ENCODE data around the gene MTA2. TPM values are rescaled to one million over a fixed set of nuclear protein-coding genes. Genes with fewer than 3 reads are reported as not detected.

The MTA2 gene
- total RNA-seq, 4 donors from 2014 or later: 37.9 to 120 (median 78.2) TPM

DNA sequence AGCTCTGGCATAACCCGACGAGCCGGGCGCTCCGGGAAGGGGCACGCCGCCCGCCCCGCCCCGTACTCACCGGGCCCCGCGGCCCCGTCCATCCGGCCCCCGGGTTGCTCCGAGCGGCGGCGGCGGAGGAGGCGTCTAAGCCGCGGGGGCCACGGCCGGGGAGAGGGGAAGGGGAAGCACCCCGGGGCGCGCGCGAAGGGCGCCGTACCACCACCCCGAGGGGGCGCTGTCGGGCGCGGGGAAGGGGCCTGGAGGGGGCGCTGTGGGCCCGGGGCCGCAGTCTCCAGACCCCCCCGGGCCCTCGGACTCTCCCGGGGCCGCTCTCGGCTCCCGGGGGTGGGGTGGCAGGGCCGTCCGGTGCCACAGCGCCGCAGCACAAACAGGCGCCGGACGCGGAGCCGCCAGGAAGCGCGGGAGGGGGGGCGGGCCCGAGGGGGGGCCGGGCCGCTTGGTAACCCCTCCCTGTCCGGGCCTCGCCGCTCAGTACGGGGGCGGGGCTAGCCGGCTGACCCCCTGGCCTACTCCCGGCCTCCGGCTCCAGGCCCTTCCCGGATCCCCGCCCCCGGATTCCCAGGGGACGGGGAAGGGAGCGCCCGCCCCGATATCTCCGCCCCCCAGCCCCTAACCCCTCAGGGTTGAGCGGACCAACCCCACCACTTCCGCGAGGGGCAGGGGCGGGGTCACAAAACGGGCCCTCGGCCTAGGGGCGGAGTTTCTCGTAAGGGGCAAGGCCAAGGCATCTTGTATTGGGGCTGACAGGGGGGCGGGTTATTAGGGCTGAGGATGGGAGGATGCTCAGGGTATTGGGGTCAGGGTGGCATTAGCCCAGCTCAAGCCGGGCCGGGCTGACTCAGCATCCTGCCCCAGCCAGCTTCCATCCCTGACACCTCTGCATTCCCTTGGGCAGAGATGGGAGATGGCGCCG is 11.0 kb upstream of the MTA2 start, which contains the start of the genes EML3 and ROM1:
Gene EML3, minus strand, starts transcription at position 410 of the 925 bp plus-strand sequence. Its CDS starts 318 bp downstream, at position 92.
Gene ROM1, plus strand, starts transcription at position 892 of the 925 bp plus-strand sequence. Its CDS starts 25 bp downstream, at position 917.
- Histone ChIP-seq H3K9me3 (no peaks in the 10 kb centered on the region), H3K27me3 (no peaks in the 10 kb centered on the region), H3K4me1 (peaks cover 0 to 10% of the 10 kb centered on the region in 2 donors), H3K4me3 (peak within 1 kb of the TSS; percentile 44 to 97), H3K27ac (peak within 1 kb of the TSS; percentile 93 to 99), H3K36me3 (no peaks in the 10 kb centered on the region)
- DNase-seq: peak; percentile 94 to 95
- TF ChIP-seq POLR2A (IDR thresholded peaks at IDR 0.05) (peak in 1 of 2 donors; percentile 32), CTCF (IDR thresholded peaks at IDR 0.05) (peak; percentile 71 to 99 (median 86))
- intact Hi-C loops (cut with DNase I; ENCODE audit: low total_unique reads): no loop called here

DNA sequence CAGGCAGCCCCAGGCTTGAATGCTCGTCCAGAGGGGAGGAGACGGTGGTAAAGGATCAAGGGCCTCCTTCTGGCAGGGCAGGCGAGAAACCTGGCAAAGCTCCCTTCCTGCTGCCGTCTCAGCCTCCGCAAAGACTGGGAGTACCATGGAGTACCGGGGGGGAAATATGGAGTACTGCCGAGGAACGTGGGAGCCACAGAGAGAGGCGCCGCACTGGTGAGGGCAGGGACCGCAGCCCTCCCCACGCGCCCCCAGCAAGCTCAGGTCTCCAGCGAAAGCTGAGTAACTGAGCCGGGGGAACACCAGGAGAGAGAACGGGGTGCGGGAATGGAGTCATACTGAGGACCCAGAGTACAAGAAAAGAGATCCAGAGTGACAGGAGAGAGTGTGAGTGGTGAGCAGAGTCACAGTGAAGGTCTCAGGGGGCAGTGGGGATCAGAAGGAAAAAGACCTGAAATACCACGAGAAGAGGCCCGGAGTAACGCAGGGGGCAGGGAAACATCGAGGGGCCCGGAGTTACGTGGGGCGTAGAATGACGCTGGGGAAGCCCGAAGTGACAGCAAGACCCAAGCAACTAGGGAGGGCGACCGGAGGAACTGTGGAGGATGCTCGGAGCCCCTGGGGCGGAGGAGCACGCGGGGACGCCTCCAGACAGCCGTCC is 10.2 kb upstream of the MTA2 start:
- H3K4me1 ChIP-seq: peaks cover 0 to 10% of the 10 kb centered on the region in 2 donors
- no peaks in the 10 kb centered on the region for H3K36me3 ChIP-seq
- intact Hi-C loops (cut with DNase I; ENCODE audit: low total_unique reads): no loop called here
- DNase-seq: peak; percentile 74
- peak overlapping the region; percentile 44 to 97 for H3K4me3 ChIP-seq
- no peaks in the 10 kb centered on the region for H3K9me3 ChIP-seq
- TF ChIP-seq POLR2A (IDR thresholded peaks at IDR 0.05) (peak in 1 of 2 donors; percentile 9), CTCF (IDR thresholded peaks at IDR 0.05) (peak in 1 of 4 experiments; percentile 14)
- H3K27ac ChIP-seq: peak overlapping the region; percentile 93 to 99
- no peaks in the 10 kb centered on the region for H3K27me3 ChIP-seq

- TF ChIP-seq CTCF (IDR thresholded peaks at IDR 0.05) (no peak), POLR2A (IDR thresholded peaks at IDR 0.05) (no peak)
- no peaks in the 10 kb centered on the region for H3K9me3 ChIP-seq
- H3K36me3 ChIP-seq: no peaks in the 10 kb centered on the region
- peak overlapping the region; percentile 93 to 99 for H3K27ac ChIP-seq
- H3K27me3 ChIP-seq: no peaks in the 10 kb centered on the region
- peaks cover 0 to 10% of the 10 kb centered on the region in 2 donors for H3K4me1 ChIP-seq
- intact Hi-C loops (cut with DNase I; ENCODE audit: low total_unique reads): no loop called here
- H3K4me3 ChIP-seq: peak overlapping the region; percentile 44 to 97
- DNase-seq: no peak
Measured at GRCh38 chr11:62610814-62611704, 9.4 kb upstream of the MTA2 start.

DNA sequence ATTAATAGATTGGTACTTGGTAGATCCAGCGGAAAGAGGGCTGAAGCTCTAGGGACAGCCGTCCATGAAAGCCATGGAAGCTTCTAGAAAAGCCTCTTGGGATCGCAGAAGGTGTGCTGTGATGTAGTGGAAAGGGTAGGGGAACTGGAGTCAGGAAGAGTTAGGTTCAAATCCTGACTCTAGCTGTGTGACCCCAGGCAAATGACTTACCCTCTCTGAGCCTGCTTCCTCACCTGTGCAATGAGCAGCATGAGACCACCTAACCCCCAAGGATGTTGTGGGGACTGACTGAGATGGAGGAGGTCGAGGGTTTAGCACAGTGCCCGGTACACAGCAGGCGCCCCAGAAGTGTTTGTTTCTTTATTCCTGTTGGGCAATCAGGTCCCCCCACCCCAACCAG is 8.7 kb upstream of the MTA2 start:
- Histone ChIP-seq H3K27ac (peak overlapping the region in 1 of 2 donors; percentile 99), H3K36me3 (no peaks in the 10 kb centered on the region), H3K4me3 (no peak overlapping the region), H3K27me3 (no peaks in the 10 kb centered on the region), H3K9me3 (no peaks in the 10 kb centered on the region), H3K4me1 (peaks cover 0 to 10% of the 10 kb centered on the region in 2 donors)
- TF ChIP-seq CTCF (IDR thresholded peaks at IDR 0.05) (no peak), POLR2A (IDR thresholded peaks at IDR 0.05) (no peak)
- intact Hi-C loops (cut with DNase I; ENCODE audit: low total_unique reads): no loop called here
- DNase-seq: no peak

Measured in uterus (tissue), 4 donors.